Right ventricle myocardium superior (tissue), 1 donor: ENCODE measurements around the gene MNT. TPM values are rescaled to one million over a fixed set of nuclear protein-coding genes. Genes with fewer than 3 reads are reported as not detected.

Source experiments
- ATAC-seq: fragments of 200-7000 bp; cut with Tn5 transposase; one replicate; pipeline ENCODE4 v1.9.1; 2020; ENCODE audit warnings: mild to moderate bottlenecking; ENCODE audit not compliant: poor library complexity
- DNase-seq: peaks from one replicate; pipeline ENCODE4 v3.0.0-alpha.2; 2020
- intact Hi-C: fragments of 100-400 bp; cut with DNase I; formaldehyde crosslinking; loops from one replicate; pipeline ENCODE4 v1.11.2; 2022
- total RNA-seq: library from RNA; stranded (reverse); fragmentation: NEBNext Ultra II Directional; extraction: Animal tissue kit (Norgen Biotek cat#: 25700); gene quantifications from one replicate; pipeline ENCODE4 v1.2.1, GENCODE V29; 2021
- donor health status: DM: no; HTN: yes; CAD: no; lungs with severe emphysema.

Gene MNT
- total RNA-seq, 1 donor from 2014 or later = 10.1 TPM

GRCh38 chr17:2386400-2387085 lies 14.3 kb downstream of the MNT start:
- no peak for DNase-seq
- no peak for ATAC-seq
- intact Hi-C loops = no loop called here

GRCh38 chr17:2385240-2386210 lies 15.3 kb downstream of the MNT start:
- ATAC-seq (no peak), DNase-seq (no peak)
- intact Hi-C loops = no loop called here

- DNase-seq (no peak), ATAC-seq (no peak)
- intact Hi-C loops = no loop called here
Measured at GRCh38 chr17:2384439-2385127, 16.3 kb downstream of the MNT start.

- intact Hi-C loops = loop anchor here (2.0 kb wide), 1 partner anchor 33 kb away; no protein-coding TSS in a partner anchor
- no peak for DNase-seq
- no peak for ATAC-seq
Measured at GRCh38 chr17:2383628-2384167, 17.2 kb downstream of the MNT start.

GRCh38 chr17:2380950-2381649 lies 19.8 kb downstream of the MNT start:
- intact Hi-C loops = no loop called here
- ATAC-seq (no peak), DNase-seq (no peak)

- intact Hi-C loops = no loop called here
- DNase-seq (no peak), ATAC-seq (no peak)
Measured at GRCh38 chr17:2380226-2380922, 20.5 kb downstream of the MNT start.

GRCh38 chr17:2379489-2380225 lies 21.2 kb downstream of the MNT start:
- intact Hi-C loops = no loop called here
- ATAC-seq (no peak), DNase-seq (no peak)

GRCh38 chr17:2378905-2379304 lies 22.0 kb downstream of the MNT start:
- intact Hi-C loops = no loop called here
- ATAC-seq (no peak), DNase-seq (no peak)

GRCh38 chr17:2377659-2378058 lies 23.2 kb downstream of the MNT start:
- DNase-seq = no peak
- intact Hi-C loops = no loop called here
- no peak for ATAC-seq

GRCh38 chr17:2376107-2376506 lies 24.8 kb downstream of the MNT start:
- intact Hi-C loops = no loop called here

GRCh38 chr17:2375406-2375805 lies 25.5 kb downstream of the MNT start:
- no peak for ATAC-seq
- intact Hi-C loops = no loop called here
- DNase-seq = no peak

More at GRCh38 chr17:2376107-2376506, 24.8 kb downstream of the MNT start:
- DNase-seq (no peak), ATAC-seq (no peak)

- DNase-seq (no peak), ATAC-seq (no peak)
- intact Hi-C loops = no loop called here
Measured at GRCh38 chr17:2374549-2375285, 26.1 kb downstream of the MNT start.

- intact Hi-C loops = no loop called here
- ATAC-seq = no peak
- DNase-seq = no peak
Measured at GRCh38 chr17:2373179-2373578, 27.7 kb downstream of the MNT start.

GRCh38 chr17:2372681-2373080 lies 28.2 kb downstream of the MNT start:
- ATAC-seq (no peak), DNase-seq (no peak)
- intact Hi-C loops = no loop called here

- DNase-seq (no peak), ATAC-seq (no peak)
- intact Hi-C loops = no loop called here
Measured at GRCh38 chr17:2372180-2372579, 28.7 kb downstream of the MNT start.

- intact Hi-C loops = no loop called here
- no peak for ATAC-seq
- no peak for DNase-seq
Measured at GRCh38 chr17:2371183-2372130, 29.4 kb downstream of the MNT start.
